GM12878 (cell line): ENCODE results near the gene PLEKHA5. TPM values are rescaled to one million over a fixed set of nuclear protein-coding genes. Genes with fewer than 3 reads are reported as not detected.
A peak's percentile ranks its signal among the peaks of the same experiment; 100 is the strongest.

Experiments
- ATAC-seq: fragments of 200-7000 bp; cut with Tn5 transposase; 3 replicates; pipeline ENCODE4 v1.9.1; 2020; ENCODE audit warnings: mild to moderate bottlenecking, moderate library complexity
- BruUV-seq: library from RNA; stranded (reverse); fragments of 400-500 nt; replicated peaks from 2 replicates; lab custom pipeline; 2021; lab: Mats Ljungman, UMichigan
- CTCF ChIA-PET: fragments of 300-600 bp; sonication (Branson Sonifier 250); formaldehyde crosslinking; extraction: SDS; loops from one replicate; lab custom pipeline; 2021; ENCODE audit warnings: inconsistent platforms; lab: Yijun Ruan, JAX
- POLR2A ChIA-PET: fragments of 350-600 bp; formaldehyde crosslinking; extraction: SDS; loops from one replicate; lab custom pipeline; 2021; ENCODE audit warnings: inconsistent platforms; lab: Charles Lee
- RAD21 ChIA-PET: fragments of 300-600 bp; sonication (Branson Sonifier 250); formaldehyde crosslinking; loops from one replicate; lab custom pipeline; 2023; ENCODE audit warnings: antibody characterized with exemption; ENCODE audit not compliant: unreplicated experiment; lab: Charles Lee
- SMC1A ChIA-PET: fragments of 300-600 bp; sonication (Branson Sonifier 250); formaldehyde crosslinking; loops from one replicate; lab custom pipeline; 2023; ENCODE audit not compliant: unreplicated experiment, uncharacterized antibody; lab: Charles Lee
- DNase-seq: peaks from one replicate; pipeline ENCODE4 v3.0.0-alpha.2; 2011; ENCODE audit warnings: low read depth, low spot score
- FAIRE-seq: peaks from 3 replicates; lab custom pipeline; 2011; peaks lifted over from hg19 to GRCh38; lab: Jason Lieb, UNC
- H2AFZ ChIP-seq: 2 replicates; pipeline ENCODE4 v1.6.0; 2011; ENCODE audit warnings: low read depth, low read length, control low read depth; ENCODE audit not compliant: control insufficient read depth
- H3K27ac ChIP-seq: 2 replicates; pipeline ENCODE4 v1.5.1; 2011; ENCODE audit warnings: control low read depth; ENCODE audit not compliant: control insufficient read depth, insufficient read depth
- H3K27me3 ChIP-seq, 2 experiments: replicated peaks in 1 of 2; 2 replicates each; pipeline versions ENCODE4 v1.6.0 to v1.6.1; 2011; ENCODE audit warnings: low read length in 1 of 2; ENCODE audit not compliant: control insufficient read depth in 2 of 2, insufficient read depth in 2 of 2
- H3K36me3 ChIP-seq, 2 experiments: 2 replicates each; pipeline ENCODE4 v1.5.1; 2011; ENCODE audit warnings: low read length in 1 of 2; ENCODE audit not compliant: control insufficient read depth in 2 of 2, insufficient read depth in 2 of 2
- H3K4me1 ChIP-seq: 2 replicates; pipeline ENCODE4 v1.6.1; 2011; ENCODE audit warnings: mild to moderate bottlenecking, low read length, moderate library complexity, mixed read lengths; ENCODE audit not compliant: control insufficient read depth, insufficient read depth
- H3K4me2 ChIP-seq: 2 replicates; pipeline ENCODE4 v1.6.0; 2011; ENCODE audit warnings: control low read depth; ENCODE audit not compliant: control insufficient read depth, insufficient read depth
- H3K4me3 ChIP-seq: fragments of 200-600 bp; sonication (generic); 2 replicates; pipeline ENCODE4 v1.5.1; 2016
- H3K79me2 ChIP-seq: 2 replicates; pipeline ENCODE4 v1.6.0; 2011; ENCODE audit warnings: low read length; ENCODE audit not compliant: control insufficient read depth, insufficient read depth
- H3K9ac ChIP-seq: 2 replicates; pipeline ENCODE4 v1.8.0; 2011; ENCODE audit warnings: low read length, control low read depth, mixed read lengths; ENCODE audit not compliant: control insufficient read depth, insufficient read depth
- H3K9me3 ChIP-seq: replicated peaks from 3 replicates; pipeline ENCODE4 v1.5.1; 2011; ENCODE audit warnings: mild to moderate bottlenecking, low read length; ENCODE audit not compliant: control insufficient read depth, insufficient read depth
- H4K20me1 ChIP-seq: 2 replicates; pipeline ENCODE4 v1.6.0; 2011; ENCODE audit not compliant: control insufficient read depth, insufficient read depth
- BRCA1 ChIP-seq: IDR thresholded peaks from 2 replicates; pipeline ENCODE4 v1.6.1; 2011; ENCODE audit warnings: low read depth, low read length, improper control_type of control experiment
- CHD2 ChIP-seq: IDR thresholded peaks from 2 replicates; pipeline ENCODE4 v1.6.1; 2011; ENCODE audit warnings: low read depth, low read length, improper control_type of control experiment, borderline replicate concordance
- CREM ChIP-seq: IDR thresholded peaks from 2 replicates; pipeline ENCODE4 v1.6.1; 2014; ENCODE audit warnings: antibody characterized with exemption, low read depth
- ESRRA ChIP-seq: IDR thresholded peaks from 2 replicates; pipeline ENCODE4 v1.6.1; 2012; ENCODE audit warnings: mild to moderate bottlenecking, low read length, improper control_type of control experiment
- GABPA ChIP-seq: IDR thresholded peaks from 2 replicates; pipeline ENCODE4 v1.6.1; 2014; ENCODE audit warnings: antibody characterized with exemption, low read depth, mild to moderate bottlenecking, inconsistent platforms
- HDGF ChIP-seq: fragments of 450-650 bp; IDR thresholded peaks from 2 replicates; pipeline ENCODE4 v1.6.1; 2016; ENCODE audit warnings: antibody characterized with exemption
- IKZF1 ChIP-seq: fragments of 450-650 bp; conservative IDR thresholded peaks from 2 replicates; pipeline ENCODE4 v1.6.1; 2017; ENCODE audit warnings: antibody characterized with exemption, mild to moderate bottlenecking
- LARP7 ChIP-seq: fragments of 450-650 bp; IDR thresholded peaks from 2 replicates; pipeline ENCODE4 v1.6.1; 2017; ENCODE audit warnings: mild to moderate bottlenecking
- NR2C1 ChIP-seq: fragments of 450-650 bp; IDR thresholded peaks from 2 replicates; pipeline ENCODE4 v1.6.1; 2017; ENCODE audit warnings: antibody characterized with exemption, mild to moderate bottlenecking, moderate library complexity
- POLR2AphosphoS5 ChIP-seq: IDR thresholded peaks from 2 replicates; pipeline ENCODE4 v1.6.1; 2011; ENCODE audit warnings: mild to moderate bottlenecking, low read length, inconsistent platforms
- RUNX3 ChIP-seq: IDR thresholded peaks from 2 replicates; pipeline ENCODE4 v1.6.1; 2012; ENCODE audit warnings: low read length, inconsistent platforms
- SP1 ChIP-seq: IDR thresholded peaks from one replicate; pipeline ENCODE4 v1.6.1; 2011; ENCODE audit warnings: low read depth, low read length
- YBX1 ChIP-seq: fragments of 450-650 bp; IDR thresholded peaks from 2 replicates; pipeline ENCODE4 v1.6.1; 2016; ENCODE audit warnings: antibody characterized with exemption
- WGBS: methylation state at CpG from one replicate; pipeline ENCODE4 v1.1.6; 2016; ENCODE audit warnings: low lambda C conversion rate; ENCODE audit not compliant: insufficient replicate concordance, insufficient coverage; ENCODE audit errors: missing lambda C conversion rate; 5-methylcytosine and 5-hydroxymethylcytosine counted together
- in situ Hi-C: fragments of 300-500 bp; cut with MboI; formaldehyde crosslinking; loops from 9 replicates; pipeline ENCODE4 v1.14.3; 2018; ENCODE audit warnings: mixed read lengths
- intact Hi-C: fragments of 100-400 bp; cut with micrococcal nuclease; formaldehyde crosslinking; loops from one replicate; pipeline ENCODE4 v1.14.2; 2022; ENCODE audit not compliant: unreplicated experiment
- polyA plus RNA-seq, 11 experiments: library from polyadenylated mRNA; depleted of rRNA in 4 of 11; unstranded in 6 of 11; stranded (reverse) in 5 of 11; fragments of >200 nt; fragmentation: Nextera tagmentation in 4 of 11; fragmentation: Illumina TruSeq in 1 of 11; extraction: Ambion mirVana in 4 of 11; extraction: Trizol in 1 of 11; gene quantifications; 1 replicate in 1 of 11; 2 replicates in 10 of 11; pipeline versions ENCODE4 v1.2.1 to v1.2.3, GENCODE V29; 2011 to 2016; ENCODE audit warnings: inconsistent platforms in 2 of 11, missing spikeins in 2 of 11, low read depth in 1 of 11
- total RNA-seq, 4 experiments: library from RNA; depleted of rRNA in 3 of 4; stranded (reverse); fragments of >200 nt in 3 of 4; fragmentation: Illumina TruSeq in 1 of 4; extraction: Trizol in 1 of 4; gene quantifications; 2 replicates each; pipeline versions ENCODE4 v1.2.1 to v1.2.3, GENCODE V29; 2013 to 2021
- TF ChIP-seq, protein P1 (sequence below): IDR thresholded peaks from 2 replicates; pipeline ENCODE4 v1.6.1; 2012; ENCODE audit warnings: low read depth, low read length, improper control_type of control experiment
- TF ChIP-seq, protein P2 (sequence below): IDR thresholded peaks from 2 replicates; pipeline ENCODE4 v1.6.1; 2012; ENCODE audit warnings: improper control_type of control experiment, low read depth, low read length; ENCODE audit not compliant: insufficient replicate concordance
- TF ChIP-seq, protein P3 (sequence below): fragments of 450-650 bp; formaldehyde crosslinking; IDR thresholded peaks from 2 replicates; pipeline ENCODE4 v1.5.0; 2022; ENCODE audit warnings: mild to moderate bottlenecking, missing genetic modification characterization

Gene PLEKHA5
- total and polyA plus RNA-seq, 10 of the 15 experiments (the other 5 are each of a cell fraction or from before 2014, with no cell fraction given), result 0.09 to 0.33 (median 0.18) TPM; not detected in 3

DNA sequence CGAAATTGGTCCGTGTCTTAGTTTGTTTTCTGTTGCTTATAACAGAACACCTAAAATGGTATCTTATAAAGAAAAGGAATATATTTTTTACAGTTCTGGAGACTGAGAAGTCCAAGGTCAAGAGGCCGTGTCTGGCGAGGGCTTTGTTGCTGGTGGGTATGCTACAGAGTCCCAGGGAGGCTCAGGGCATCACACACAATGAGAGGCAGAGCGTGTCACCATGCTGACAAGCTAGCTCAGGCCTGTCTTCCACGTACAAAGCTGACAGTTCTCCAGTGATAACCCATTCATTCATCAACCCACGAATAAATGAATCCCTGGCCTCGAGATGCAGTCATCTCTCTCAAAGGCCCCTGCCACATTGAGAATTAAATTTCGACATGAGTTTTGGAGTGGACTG lies 253.0 kb downstream of the PLEKHA5 start:
- peak overlapping the region; percentile 61; the same call in 1 of the 2 replicates for H3K27ac ChIP-seq
- in situ Hi-C loops, result no loop called here
- CTCF ChIA-PET, result no interaction called here
- H3K4me3 ChIP-seq, result no peak overlapping the region
- intact Hi-C loops, result loop anchor here (10.0 kb wide), 1 partner anchor 102 kb away; no protein-coding TSS in a partner anchor
- RAD21 ChIA-PET, result interaction anchor here (0.8 to 1.5 kb wide), 4 partner anchors 11 to 75 kb away, joined by 3 to 4 read pairs (median 4); no protein-coding TSS in a partner anchor
- no peaks in the 10 kb centered on the region for H3K27me3 ChIP-seq
- POLR2A ChIA-PET, result no interaction called here
- H3K9ac ChIP-seq, result no peak overlapping the region
- peak overlapping the region; percentile 75; the same call in 1 of the 2 replicates for H2AFZ ChIP-seq
- H3K4me1 ChIP-seq, result peaks cover 3% of the 10 kb centered on the region; the same call in 1 of the 2 replicates
- no peaks in the 10 kb centered on the region for H4K20me1 ChIP-seq
- WGBS, result 52% methylated on average over 9 of the region's 9 CpGs
- ATAC-seq (peak; percentile 12; the same call in 1 of the 3 replicates), DNase-seq (no peak), FAIRE-seq (no peak)
- SMC1A ChIA-PET, result interaction anchor here (0.6 to 1.3 kb wide), 5 partner anchors 49 to 251 kb away, joined by 3 to 4 read pairs (median 3); no protein-coding TSS in a partner anchor
- H3K4me2 ChIP-seq, result peak overlapping the region; percentile 22; the same call in 1 of the 2 replicates
- no peaks in the 10 kb centered on the region for H3K79me2 ChIP-seq
- H3K9me3 ChIP-seq, result no peaks in the 10 kb centered on the region
- no TSS peak for BruUV-seq
- no peaks in the 10 kb centered on the region for H3K36me3 ChIP-seq
- no peak for TF ChIP-seq CHD2
- TF ChIP-seq LARP7, result no peak
- TF ChIP-seq ESRRA, result no peak
- no peak for TF ChIP-seq HDGF
- TF ChIP-seq CREM, result no peak
- no peak for TF ChIP-seq SP1
- TF ChIP-seq GABPA, result no peak
- TF ChIP-seq, protein P1, sequence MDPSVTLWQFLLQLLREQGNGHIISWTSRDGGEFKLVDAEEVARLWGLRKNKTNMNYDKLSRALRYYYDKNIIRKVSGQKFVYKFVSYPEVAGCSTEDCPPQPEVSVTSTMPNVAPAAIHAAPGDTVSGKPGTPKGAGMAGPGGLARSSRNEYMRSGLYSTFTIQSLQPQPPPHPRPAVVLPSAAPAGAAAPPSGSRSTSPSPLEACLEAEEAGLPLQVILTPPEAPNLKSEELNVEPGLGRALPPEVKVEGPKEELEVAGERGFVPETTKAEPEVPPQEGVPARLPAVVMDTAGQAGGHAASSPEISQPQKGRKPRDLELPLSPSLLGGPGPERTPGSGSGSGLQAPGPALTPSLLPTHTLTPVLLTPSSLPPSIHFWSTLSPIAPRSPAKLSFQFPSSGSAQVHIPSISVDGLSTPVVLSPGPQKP, result no peak
- TF ChIP-seq YBX1, result no peak
- no peak for TF ChIP-seq BRCA1
- TF ChIP-seq RUNX3, result no peak
- TF ChIP-seq, protein P2, sequence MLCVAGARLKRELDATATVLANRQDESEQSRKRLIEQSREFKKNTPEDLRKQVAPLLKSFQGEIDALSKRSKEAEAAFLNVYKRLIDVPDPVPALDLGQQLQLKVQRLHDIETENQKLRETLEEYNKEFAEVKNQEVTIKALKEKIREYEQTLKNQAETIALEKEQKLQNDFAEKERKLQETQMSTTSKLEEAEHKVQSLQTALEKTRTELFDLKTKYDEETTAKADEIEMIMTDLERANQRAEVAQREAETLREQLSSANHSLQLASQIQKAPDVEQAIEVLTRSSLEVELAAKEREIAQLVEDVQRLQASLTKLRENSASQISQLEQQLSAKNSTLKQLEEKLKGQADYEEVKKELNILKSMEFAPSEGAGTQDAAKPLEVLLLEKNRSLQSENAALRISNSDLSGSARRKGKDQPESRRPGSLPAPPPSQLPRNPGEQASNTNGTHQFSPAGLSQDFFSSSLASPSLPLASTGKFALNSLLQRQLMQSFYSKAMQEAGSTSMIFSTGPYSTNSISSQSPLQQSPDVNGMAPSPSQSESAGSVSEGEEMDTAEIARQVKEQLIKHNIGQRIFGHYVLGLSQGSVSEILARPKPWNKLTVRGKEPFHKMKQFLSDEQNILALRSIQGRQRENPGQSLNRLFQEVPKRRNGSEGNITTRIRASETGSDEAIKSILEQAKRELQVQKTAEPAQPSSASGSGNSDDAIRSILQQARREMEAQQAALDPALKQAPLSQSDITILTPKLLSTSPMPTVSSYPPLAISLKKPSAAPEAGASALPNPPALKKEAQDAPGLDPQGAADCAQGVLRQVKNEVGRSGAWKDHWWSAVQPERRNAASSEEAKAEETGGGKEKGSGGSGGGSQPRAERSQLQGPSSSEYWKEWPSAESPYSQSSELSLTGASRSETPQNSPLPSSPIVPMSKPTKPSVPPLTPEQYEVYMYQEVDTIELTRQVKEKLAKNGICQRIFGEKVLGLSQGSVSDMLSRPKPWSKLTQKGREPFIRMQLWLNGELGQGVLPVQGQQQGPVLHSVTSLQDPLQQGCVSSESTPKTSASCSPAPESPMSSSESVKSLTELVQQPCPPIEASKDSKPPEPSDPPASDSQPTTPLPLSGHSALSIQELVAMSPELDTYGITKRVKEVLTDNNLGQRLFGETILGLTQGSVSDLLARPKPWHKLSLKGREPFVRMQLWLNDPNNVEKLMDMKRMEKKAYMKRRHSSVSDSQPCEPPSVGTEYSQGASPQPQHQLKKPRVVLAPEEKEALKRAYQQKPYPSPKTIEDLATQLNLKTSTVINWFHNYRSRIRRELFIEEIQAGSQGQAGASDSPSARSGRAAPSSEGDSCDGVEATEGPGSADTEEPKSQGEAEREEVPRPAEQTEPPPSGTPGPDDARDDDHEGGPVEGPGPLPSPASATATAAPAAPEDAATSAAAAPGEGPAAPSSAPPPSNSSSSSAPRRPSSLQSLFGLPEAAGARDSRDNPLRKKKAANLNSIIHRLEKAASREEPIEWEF, result no peak
- no peak for TF ChIP-seq IKZF1
- TF ChIP-seq NR2C1, result no peak
- TF ChIP-seq, protein P3, sequence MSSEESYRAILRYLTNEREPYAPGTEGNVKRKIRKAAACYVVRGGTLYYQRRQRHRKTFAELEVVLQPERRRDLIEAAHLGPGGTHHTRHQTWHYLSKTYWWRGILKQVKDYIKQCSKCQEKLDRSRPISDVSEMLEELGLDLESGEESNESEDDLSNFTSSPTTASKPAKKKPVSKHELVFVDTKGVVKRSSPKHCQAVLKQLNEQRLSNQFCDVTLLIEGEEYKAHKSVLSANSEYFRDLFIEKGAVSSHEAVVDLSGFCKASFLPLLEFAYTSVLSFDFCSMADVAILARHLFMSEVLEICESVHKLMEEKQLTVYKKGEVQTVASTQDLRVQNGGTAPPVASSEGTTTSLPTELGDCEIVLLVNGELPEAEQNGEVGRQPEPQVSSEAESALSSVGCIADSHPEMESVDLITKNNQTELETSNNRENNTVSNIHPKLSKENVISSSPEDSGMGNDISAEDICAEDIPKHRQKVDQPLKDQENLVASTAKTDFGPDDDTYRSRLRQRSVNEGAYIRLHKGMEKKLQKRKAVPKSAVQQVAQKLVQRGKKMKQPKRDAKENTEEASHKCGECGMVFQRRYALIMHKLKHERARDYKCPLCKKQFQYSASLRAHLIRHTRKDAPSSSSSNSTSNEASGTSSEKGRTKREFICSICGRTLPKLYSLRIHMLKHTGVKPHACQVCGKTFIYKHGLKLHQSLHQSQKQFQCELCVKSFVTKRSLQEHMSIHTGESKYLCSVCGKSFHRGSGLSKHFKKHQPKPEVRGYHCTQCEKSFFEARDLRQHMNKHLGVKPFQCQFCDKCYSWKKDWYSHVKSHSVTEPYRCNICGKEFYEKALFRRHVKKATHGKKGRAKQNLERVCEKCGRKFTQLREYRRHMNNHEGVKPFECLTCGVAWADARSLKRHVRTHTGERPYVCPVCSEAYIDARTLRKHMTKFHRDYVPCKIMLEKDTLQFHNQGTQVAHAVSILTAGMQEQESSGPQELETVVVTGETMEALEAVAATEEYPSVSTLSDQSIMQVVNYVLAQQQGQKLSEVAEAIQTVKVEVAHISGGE (CRISPR knock-in tag), result no peak
- no peak for TF ChIP-seq POLR2AphosphoS5
